Caki2 (cell line): ENCODE data around the gene CAB39. TPM values are rescaled to one million over a fixed set of nuclear protein-coding genes. Genes with fewer than 3 reads are reported as not detected.
A peak's percentile ranks its signal among the peaks of the same experiment; 100 is the strongest.

Experiments
- DNase-seq: peaks from one replicate; pipeline ENCODE4 v3.0.0-alpha.2; 2015; ENCODE audit warnings: low read depth
- in situ Hi-C: cut with HindIII; loops from 2 replicates; pipeline ENCODE4 v1.10.0; 2016; ENCODE audit warnings: low sequenced_read_pairs, low pct_unique_long_range_greater_than_20kb, mixed read lengths
- total RNA-seq: library from RNA; depleted of rRNA; stranded (reverse); fragments of >200 nt; shearing (Covaris generic); gene quantifications from 2 replicates; pipeline ENCODE4 v1.2.3, GENCODE V29; 2014; ENCODE audit warnings: low replicate concordance; rRNA removed

The CAB39 gene
- total RNA-seq, 1 experiment from 2014 or later, result 24.8 TPM

- DNase-seq, result no peak
- in situ Hi-C loops, result no loop called here
Observed at GRCh38 chr2:230862292-230862691, 149.7 kb downstream of the CAB39 start.

DNA sequence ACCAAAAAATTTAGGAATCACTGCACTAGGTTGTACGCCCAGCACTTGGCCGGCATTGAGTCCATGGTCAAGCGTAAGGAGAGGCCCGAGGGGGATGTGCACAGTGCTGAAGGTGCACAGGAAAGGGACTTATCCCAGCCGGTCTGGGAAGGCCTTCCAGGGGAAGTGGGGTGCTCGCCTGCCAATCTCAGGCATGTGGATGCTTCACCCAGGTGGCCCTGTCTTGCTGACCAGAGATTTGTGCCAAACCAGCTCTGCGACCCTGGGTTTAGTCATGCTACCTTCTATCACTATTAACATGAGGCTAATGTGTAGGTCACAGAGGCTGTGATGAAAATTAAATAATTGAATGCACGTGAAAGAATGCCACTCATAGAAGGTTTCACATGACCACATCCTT, 150.4 kb downstream of the CAB39 start:
- no peak for DNase-seq
- in situ Hi-C loops, result no loop called here

- DNase-seq, result no peak
- in situ Hi-C loops, result no loop called here
Observed at GRCh38 chr2:230863442-230864121, 150.9 kb downstream of the CAB39 start.

GRCh38 chr2:230864122-230864604, 151.5 kb downstream of the CAB39 start:
- DNase-seq, result no peak
- in situ Hi-C loops, result no loop called here

DNA sequence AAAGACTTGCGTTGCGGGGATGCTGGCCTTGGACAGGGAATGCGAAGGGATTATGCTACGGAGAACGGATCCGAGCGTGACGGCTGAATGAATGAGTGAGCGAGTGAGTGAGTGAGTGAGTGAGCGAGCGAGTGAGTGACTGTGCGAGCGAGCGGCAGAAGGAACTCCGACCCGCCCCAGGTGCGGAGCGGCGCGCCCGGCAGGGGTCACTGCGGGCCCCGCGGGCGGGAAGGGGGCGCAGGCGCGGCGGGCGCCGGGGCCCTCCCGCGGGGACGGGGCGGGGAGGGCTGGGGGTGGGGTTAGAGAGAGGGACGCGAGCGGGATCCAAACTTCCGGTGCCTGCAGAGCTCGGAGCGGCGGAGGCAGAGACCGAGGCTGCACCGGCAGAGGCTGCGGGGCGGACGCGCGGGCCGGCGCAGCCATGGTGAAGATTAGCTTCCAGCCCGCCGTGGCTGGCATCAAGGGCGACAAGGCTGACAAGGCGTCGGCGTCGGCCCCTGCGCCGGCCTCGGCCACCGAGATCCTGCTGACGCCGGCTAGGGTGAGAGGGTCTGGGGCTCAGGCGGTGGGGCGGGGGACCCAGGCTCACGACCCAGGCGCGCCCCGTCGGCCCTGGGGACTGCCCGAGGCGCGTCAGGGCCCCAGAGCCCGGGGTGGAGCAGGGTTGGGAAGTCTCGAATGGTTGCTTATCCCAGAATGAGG, 152.1 kb downstream of the CAB39 start, which contains the start of gene ITM2C:
TSS of gene ITM2C (plus strand) at position 338 of the 702 bp plus-strand sequence. CDS start at position 422, 84 bp downstream.
- peak; percentile 66 for DNase-seq
- in situ Hi-C loops, result no loop called here

DNA sequence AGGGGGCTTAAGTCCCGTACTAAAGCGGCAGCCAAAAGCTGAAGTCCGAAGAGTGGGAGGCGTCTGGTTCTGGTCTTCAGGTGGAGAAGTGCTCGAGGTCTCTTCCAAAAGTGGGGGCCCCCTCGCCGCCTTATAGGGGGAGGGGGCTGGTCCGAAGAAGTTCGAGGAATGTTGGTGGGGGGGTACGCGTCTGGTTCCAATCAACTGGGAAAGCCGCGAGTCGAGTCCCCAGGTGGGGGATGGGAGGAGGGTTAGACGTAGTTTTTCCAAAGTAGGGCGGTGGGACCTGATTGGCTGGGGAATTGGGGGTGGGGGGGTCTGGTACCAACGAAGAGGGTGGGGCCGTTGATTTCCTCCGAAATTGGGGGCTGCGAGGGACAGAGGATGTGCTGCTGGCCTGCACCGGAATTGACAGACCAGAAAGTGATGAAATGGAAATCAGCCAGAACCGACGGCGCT, 152.7 kb downstream of the CAB39 start:
- in situ Hi-C loops, result no loop called here
- DNase-seq, result no peak

DNA sequence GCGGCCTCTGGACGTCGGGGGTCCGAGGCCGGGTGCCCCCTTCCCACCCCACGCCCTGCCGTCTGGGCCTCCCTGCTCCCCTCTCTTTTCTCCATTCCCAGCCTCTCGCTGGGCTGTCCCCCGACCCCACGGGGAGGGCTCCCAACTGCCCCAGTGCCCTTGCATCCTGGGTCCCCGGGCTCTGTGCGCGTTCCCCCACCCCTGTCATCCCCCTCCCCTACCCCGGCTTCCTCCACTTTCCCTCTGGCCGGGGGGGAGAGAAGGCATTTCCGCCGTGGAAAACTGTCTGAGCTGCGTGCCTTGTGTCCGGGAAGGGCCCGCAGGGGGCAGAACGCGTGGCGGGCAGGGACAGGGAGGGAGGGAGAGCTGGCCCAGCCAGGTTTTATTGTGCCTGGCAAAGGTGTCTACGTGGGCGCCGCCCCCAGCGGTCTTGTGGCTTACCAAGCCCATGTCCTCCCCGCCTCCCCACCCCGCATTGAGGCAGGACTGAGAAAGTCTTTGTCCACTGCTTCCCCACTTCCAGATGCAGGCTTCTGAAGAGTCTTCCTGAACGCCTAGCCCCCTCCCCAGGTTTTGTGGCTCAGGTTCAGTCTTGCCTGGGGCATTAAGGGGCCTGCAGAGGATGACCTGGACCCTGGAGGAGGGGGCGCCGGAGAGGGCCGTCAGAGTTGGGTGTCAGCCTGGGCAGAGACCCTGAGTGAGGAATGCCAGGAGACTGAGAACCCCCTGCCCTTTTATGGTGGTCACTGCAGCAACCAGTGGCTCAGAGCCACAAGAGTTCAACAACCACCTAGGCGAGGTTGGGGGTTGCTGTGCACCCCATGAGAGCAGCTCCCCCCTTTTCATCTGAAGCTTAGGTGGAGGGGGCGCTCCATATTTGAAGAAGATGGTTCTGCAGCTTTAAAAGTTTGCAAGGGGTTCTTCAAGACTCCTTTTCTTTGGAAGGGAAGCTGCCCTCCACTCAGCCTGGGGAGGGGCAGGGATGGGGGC, 153.4 kb downstream of the CAB39 start:
- DNase-seq, result no peak
- in situ Hi-C loops, result no loop called here

- no peak for DNase-seq
- in situ Hi-C loops, result no loop called here
Observed at GRCh38 chr2:230866756-230867523, 154.3 kb downstream of the CAB39 start.

DNA sequence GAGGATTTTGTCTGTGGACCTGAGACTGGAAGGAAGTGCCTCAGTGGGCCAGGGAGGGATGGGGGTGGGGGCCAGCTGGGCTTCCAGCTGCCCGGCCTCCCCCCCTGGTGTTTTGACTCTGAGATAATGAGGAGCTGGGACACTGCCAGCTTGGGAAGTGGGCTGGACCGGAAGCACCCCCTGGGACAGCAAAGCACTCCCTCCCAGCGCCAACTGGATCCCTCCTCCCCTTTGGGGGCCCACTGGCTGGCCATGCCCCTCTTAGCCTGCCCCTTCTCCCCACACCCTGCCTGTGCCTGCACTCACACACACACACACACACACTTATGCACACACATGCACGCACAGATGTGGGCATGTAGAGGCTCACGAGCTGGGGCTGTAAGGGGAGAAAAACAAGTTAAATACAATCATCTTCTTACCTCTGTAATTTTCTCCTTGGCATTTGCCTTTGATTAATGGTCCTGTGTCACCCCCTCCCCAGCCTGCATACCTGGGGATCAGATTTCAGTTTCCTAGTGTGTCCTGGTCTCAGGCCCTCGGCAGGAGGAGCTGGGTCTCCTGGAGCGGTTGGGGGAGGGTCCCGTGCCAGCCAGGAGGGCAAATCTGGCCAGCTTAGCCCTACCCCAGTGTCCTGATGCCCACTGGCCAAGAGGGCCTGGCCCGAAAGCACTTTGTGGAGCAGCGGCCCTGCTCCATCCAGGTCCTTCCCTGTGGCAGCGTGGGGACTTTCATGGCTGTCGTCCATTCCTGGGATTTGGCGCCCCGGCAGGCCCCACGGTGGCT, 155.7 kb downstream of the CAB39 start:
- DNase-seq, result no peak

GRCh38 chr2:230868947-230869913, 156.6 kb downstream of the CAB39 start:
- in situ Hi-C loops, result no loop called here
- DNase-seq, result no peak

More for the DNA sequence above, 155.7 kb downstream of the CAB39 start:
- in situ Hi-C loops, result no loop called here

- in situ Hi-C loops, result no loop called here
Observed at GRCh38 chr2:230869914-230870543, 157.4 kb downstream of the CAB39 start.

More at GRCh38 chr2:230869914-230870543, 157.4 kb downstream of the CAB39 start:
- no peak for DNase-seq

Other genes with a start within 250 kb of the CAB39 start
- 106 and 109 TPM in 2 replicates for gene ITM2C, start 152.1 kb downstream of the CAB39 start, total RNA-seq
- gene GPR55, start 212.4 kb downstream of the CAB39 start, total RNA-seq, result 0.03 and 0.49 TPM in 2 replicates